ENCODE measurements around the gene LAMTOR2. TPM values are rescaled to one million over a fixed set of nuclear protein-coding genes. Genes with fewer than 3 reads are reported as not detected.
A peak's percentile ranks its signal among the peaks of the same experiment; 100 is the strongest.

Gene LAMTOR2
- total and polyA plus RNA-seq, 9 of the 15 experiments (the other 6 are each of a cell fraction or from before 2014, with no cell fraction given): 39.0 to 161 (median 74.6) TPM

DNA sequence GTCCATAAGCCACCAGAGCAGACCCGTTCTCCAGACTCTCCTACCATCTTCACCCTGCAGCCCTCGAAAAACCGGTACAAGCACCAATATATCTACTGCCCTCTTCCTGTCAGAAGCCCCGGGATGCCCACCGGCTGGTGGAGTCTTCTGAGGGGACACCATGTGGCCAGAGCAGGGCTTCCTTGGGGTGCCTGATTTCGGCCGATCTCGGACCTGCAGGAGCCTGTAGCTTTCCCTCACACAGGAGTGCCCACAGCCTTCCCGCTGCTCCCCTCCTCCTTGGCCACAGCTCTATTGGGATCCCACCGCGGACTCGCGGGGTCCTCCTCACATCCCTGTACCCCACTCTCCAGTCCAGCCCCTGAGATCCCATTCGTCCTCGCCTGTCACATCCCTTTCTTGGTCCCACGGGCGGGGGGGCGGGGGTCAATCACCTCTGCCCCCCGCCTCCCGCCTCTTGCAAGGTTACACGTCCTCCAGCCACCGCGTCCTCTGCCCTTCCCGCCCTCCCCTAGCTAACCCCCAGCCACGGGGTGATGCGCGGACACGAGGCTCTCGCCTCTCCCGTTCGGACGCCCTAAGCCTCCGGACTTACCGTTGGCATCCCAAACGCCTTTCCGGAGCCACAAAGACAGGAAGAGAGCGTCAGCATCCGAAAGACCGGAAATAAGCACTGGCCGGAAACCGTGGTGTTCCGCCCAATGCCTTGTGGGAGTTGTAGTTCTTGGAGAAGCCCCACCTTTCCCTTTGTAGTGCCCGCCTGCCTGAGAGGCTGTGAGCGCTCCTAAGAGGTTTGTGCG is 34.1 kb upstream of the LAMTOR2 start, which contains the start of gene SSR2 (continued):
- TF ChIP-seq, protein P1, sequence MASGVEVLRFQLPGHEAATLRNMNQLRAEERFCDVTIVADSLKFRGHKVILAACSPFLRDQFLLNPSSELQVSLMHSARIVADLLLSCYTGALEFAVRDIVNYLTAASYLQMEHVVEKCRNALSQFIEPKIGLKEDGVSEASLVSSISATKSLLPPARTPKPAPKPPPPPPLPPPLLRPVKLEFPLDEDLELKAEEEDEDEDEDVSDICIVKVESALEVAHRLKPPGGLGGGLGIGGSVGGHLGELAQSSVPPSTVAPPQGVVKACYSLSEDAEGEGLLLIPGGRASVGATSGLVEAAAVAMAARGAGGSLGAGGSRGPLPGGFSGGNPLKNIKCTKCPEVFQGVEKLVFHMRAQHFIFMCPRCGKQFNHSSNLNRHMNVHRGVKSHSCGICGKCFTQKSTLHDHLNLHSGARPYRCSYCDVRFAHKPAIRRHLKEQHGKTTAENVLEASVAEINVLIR (CRISPR knock-in tag; IDR thresholded peaks at IDR 0.05): no peak
- TF ChIP-seq CBFA2T3 (IDR thresholded peaks at IDR 0.05): no peak
- no peak for TF ChIP-seq ZNF561 (CRISPR knock-in tag; conservative IDR thresholded peaks at IDR 0.05)
- no peak for TF ChIP-seq NR3C1 (CRISPR knock-in tag; IDR thresholded peaks at IDR 0.05)
- TF ChIP-seq SIN3A (IDR thresholded peaks at IDR 0.05; ENCODE audit: borderline replicate concordance in 2 of 2, control insufficient read depth in 1 of 2, low read depth in 2 of 2, low read length in 2 of 2): peak; percentile 67 to 75; a peak in 3 of 4 replicates
- no peak for TF ChIP-seq BACH1 (tag; IDR thresholded peaks at IDR 0.05)
- TF ChIP-seq TCF7 (IDR thresholded peaks at IDR 0.05; ENCODE audit: borderline replicate concordance): peak; percentile 96
- no peak for TF ChIP-seq NFIX (CRISPR knock-in tag; IDR thresholded peaks at IDR 0.05; ENCODE audit: low read depth)
- no peak for TF ChIP-seq HDGF (IDR thresholded peaks at IDR 0.05)
- TF ChIP-seq ZNF583 (CRISPR knock-in tag; IDR thresholded peaks at IDR 0.05): no peak
- no peak for TF ChIP-seq ARHGAP35 (IDR thresholded peaks at IDR 0.05; ENCODE audit: partially characterized antibody)
- peak; percentile 82 for TF ChIP-seq TCF7L2 (IDR thresholded peaks at IDR 0.05; ENCODE audit: low read depth, low read length)
- TF ChIP-seq, protein P2, sequence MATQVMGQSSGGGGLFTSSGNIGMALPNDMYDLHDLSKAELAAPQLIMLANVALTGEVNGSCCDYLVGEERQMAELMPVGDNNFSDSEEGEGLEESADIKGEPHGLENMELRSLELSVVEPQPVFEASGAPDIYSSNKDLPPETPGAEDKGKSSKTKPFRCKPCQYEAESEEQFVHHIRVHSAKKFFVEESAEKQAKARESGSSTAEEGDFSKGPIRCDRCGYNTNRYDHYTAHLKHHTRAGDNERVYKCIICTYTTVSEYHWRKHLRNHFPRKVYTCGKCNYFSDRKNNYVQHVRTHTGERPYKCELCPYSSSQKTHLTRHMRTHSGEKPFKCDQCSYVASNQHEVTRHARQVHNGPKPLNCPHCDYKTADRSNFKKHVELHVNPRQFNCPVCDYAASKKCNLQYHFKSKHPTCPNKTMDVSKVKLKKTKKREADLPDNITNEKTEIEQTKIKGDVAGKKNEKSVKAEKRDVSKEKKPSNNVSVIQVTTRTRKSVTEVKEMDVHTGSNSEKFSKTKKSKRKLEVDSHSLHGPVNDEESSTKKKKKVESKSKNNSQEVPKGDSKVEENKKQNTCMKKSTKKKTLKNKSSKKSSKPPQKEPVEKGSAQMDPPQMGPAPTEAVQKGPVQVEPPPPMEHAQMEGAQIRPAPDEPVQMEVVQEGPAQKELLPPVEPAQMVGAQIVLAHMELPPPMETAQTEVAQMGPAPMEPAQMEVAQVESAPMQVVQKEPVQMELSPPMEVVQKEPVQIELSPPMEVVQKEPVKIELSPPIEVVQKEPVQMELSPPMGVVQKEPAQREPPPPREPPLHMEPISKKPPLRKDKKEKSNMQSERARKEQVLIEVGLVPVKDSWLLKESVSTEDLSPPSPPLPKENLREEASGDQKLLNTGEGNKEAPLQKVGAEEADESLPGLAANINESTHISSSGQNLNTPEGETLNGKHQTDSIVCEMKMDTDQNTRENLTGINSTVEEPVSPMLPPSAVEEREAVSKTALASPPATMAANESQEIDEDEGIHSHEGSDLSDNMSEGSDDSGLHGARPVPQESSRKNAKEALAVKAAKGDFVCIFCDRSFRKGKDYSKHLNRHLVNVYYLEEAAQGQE (IDR thresholded peaks at IDR 0.05; ENCODE audit: borderline replicate concordance): no peak
- TF ChIP-seq, protein P2 (CRISPR knock-in tag; IDR thresholded peaks at IDR 0.05; ENCODE audit: low read depth): no peak
- no peak for TF ChIP-seq RBM15 (IDR thresholded peaks at IDR 0.05; ENCODE audit: insufficient read depth, low read length)
- TF ChIP-seq, protein P3, sequence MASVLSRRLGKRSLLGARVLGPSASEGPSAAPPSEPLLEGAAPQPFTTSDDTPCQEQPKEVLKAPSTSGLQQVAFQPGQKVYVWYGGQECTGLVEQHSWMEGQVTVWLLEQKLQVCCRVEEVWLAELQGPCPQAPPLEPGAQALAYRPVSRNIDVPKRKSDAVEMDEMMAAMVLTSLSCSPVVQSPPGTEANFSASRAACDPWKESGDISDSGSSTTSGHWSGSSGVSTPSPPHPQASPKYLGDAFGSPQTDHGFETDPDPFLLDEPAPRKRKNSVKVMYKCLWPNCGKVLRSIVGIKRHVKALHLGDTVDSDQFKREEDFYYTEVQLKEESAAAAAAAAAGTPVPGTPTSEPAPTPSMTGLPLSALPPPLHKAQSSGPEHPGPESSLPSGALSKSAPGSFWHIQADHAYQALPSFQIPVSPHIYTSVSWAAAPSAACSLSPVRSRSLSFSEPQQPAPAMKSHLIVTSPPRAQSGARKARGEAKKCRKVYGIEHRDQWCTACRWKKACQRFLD (CRISPR knock-in tag; IDR thresholded peaks at IDR 0.05): no peak
- TF ChIP-seq GABPB2 (CRISPR knock-in tag; conservative IDR thresholded peaks at IDR 0.05): no peak
- no peak for TF ChIP-seq NR2C2 (CRISPR knock-in tag; IDR thresholded peaks at IDR 0.05)
- peak; percentile 65; the same call in 1 of the 2 replicates for TF ChIP-seq NR2C2 (tag; IDR thresholded peaks at IDR 0.05)
